Progenitor cell of endocrine pancreas (in vitro differentiated cells): ENCODE measurements around the gene NPAT. TPM values are rescaled to one million over a fixed set of nuclear protein-coding genes. Genes with fewer than 3 reads are reported as not detected.

Source experiments
- DNase-seq: peaks from one replicate; pipeline ENCODE4 v3.0.0; 2021; ENCODE audit warnings: low spot score; ENCODE audit not compliant: unreplicated experiment
- H3K27ac Mint-ChIP-seq: 2 replicates; pipeline ENCODE4 v1.8.0; 2021; ENCODE audit warnings: mild to moderate bottlenecking, moderate library complexity, mixed read lengths
- H3K27me3 Mint-ChIP-seq: 2 replicates; pipeline ENCODE4 v1.8.0; 2021; ENCODE audit warnings: mixed read lengths
- H3K36me3 Mint-ChIP-seq: 2 replicates; pipeline ENCODE4 v1.8.0; 2022; ENCODE audit warnings: mixed read lengths; ENCODE audit not compliant: insufficient read depth
- H3K4me1 Mint-ChIP-seq: 2 replicates; pipeline ENCODE4 v1.8.0; 2021; ENCODE audit warnings: low read depth, mixed read lengths
- H3K4me3 Mint-ChIP-seq: 2 replicates; pipeline ENCODE4 v1.8.0; 2021; ENCODE audit warnings: low read depth, mild to moderate bottlenecking, moderate library complexity, mixed read lengths
- H3K9me3 Mint-ChIP-seq: 2 replicates; pipeline ENCODE4 v1.8.0; 2021; ENCODE audit warnings: low read depth, mixed read lengths
- CTCF ChIP-seq: fragments of 200-600 bp; sonication (generic); IDR thresholded peaks from one replicate; pipeline ENCODE4 v1.5.0; 2021; ENCODE audit warnings: antibody characterized with exemption, mild to moderate bottlenecking; ENCODE audit not compliant: unreplicated experiment
- total RNA-seq: library from RNA; stranded (reverse); gene quantifications from 2 replicates; pipeline ENCODE4 v1.2.1, GENCODE V29; 2021

The NPAT gene
- total RNA-seq, 1 donor from 2014 or later: 21.0 TPM

GRCh38 chr11:108242422-108242821 is 20.0 kb upstream of the NPAT start:
- peaks cover 7% of the 10 kb centered on the region for H3K36me3 Mint-ChIP-seq
- H3K27ac Mint-ChIP-seq: no peak overlapping the region
- no peaks in the 10 kb centered on the region for H3K27me3 Mint-ChIP-seq
- no peak for DNase-seq
- no peaks in the 10 kb centered on the region for H3K4me1 Mint-ChIP-seq
- TF ChIP-seq CTCF: no peak
- H3K9me3 Mint-ChIP-seq: peaks cover 3% of the 10 kb centered on the region
- H3K4me3 Mint-ChIP-seq: no peak overlapping the region

GRCh38 chr11:108241330-108242037 is 19.0 kb upstream of the NPAT start:
- Mint-ChIP-seq H3K36me3 (peaks cover 13% of the 10 kb centered on the region), H3K9me3 (peaks cover 4% of the 10 kb centered on the region), H3K4me1 (no peaks in the 10 kb centered on the region), H3K4me3 (no peak overlapping the region), H3K27ac (no peak overlapping the region), H3K27me3 (no peaks in the 10 kb centered on the region)
- no peak for DNase-seq
- no peak for TF ChIP-seq CTCF

- Mint-ChIP-seq H3K36me3 (peaks cover 17% of the 10 kb centered on the region), H3K4me1 (no peaks in the 10 kb centered on the region), H3K27ac (no peak overlapping the region), H3K4me3 (no peak overlapping the region), H3K27me3 (no peaks in the 10 kb centered on the region), H3K9me3 (peaks cover 4% of the 10 kb centered on the region)
- TF ChIP-seq CTCF: no peak
- DNase-seq: no peak
Observed at GRCh38 chr11:108239076-108239475, 16.6 kb upstream of the NPAT start.

- H3K27me3 Mint-ChIP-seq: no peaks in the 10 kb centered on the region
- no peak for DNase-seq
- no peaks in the 10 kb centered on the region for H3K4me1 Mint-ChIP-seq
- H3K4me3 Mint-ChIP-seq: no peak overlapping the region
- TF ChIP-seq CTCF: no peak
- no peak overlapping the region for H3K27ac Mint-ChIP-seq
- H3K9me3 Mint-ChIP-seq: peaks cover 4% of the 10 kb centered on the region
- H3K36me3 Mint-ChIP-seq: peaks cover 19% of the 10 kb centered on the region
Observed at GRCh38 chr11:108237058-108237481, 14.6 kb upstream of the NPAT start.

- Mint-ChIP-seq H3K36me3 (peaks cover 22% of the 10 kb centered on the region), H3K27me3 (no peaks in the 10 kb centered on the region), H3K27ac (no peak overlapping the region), H3K9me3 (peaks cover 4% of the 10 kb centered on the region), H3K4me1 (no peaks in the 10 kb centered on the region), H3K4me3 (no peak overlapping the region)
- no peak for DNase-seq
- no peak for TF ChIP-seq CTCF
Observed at GRCh38 chr11:108235633-108236032, 13.2 kb upstream of the NPAT start.
